ENCODE results near the gene MPZL3. TPM values are rescaled to one million over a fixed set of nuclear protein-coding genes. Genes with fewer than 3 reads are reported as not detected.

Gene MPZL3, protein sequence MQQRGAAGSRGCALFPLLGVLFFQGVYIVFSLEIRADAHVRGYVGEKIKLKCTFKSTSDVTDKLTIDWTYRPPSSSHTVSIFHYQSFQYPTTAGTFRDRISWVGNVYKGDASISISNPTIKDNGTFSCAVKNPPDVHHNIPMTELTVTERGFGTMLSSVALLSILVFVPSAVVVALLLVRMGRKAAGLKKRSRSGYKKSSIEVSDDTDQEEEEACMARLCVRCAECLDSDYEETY
- 0.52 TPM for polyA plus RNA-seq (ENCODE audit: insufficient read length)

DNA sequence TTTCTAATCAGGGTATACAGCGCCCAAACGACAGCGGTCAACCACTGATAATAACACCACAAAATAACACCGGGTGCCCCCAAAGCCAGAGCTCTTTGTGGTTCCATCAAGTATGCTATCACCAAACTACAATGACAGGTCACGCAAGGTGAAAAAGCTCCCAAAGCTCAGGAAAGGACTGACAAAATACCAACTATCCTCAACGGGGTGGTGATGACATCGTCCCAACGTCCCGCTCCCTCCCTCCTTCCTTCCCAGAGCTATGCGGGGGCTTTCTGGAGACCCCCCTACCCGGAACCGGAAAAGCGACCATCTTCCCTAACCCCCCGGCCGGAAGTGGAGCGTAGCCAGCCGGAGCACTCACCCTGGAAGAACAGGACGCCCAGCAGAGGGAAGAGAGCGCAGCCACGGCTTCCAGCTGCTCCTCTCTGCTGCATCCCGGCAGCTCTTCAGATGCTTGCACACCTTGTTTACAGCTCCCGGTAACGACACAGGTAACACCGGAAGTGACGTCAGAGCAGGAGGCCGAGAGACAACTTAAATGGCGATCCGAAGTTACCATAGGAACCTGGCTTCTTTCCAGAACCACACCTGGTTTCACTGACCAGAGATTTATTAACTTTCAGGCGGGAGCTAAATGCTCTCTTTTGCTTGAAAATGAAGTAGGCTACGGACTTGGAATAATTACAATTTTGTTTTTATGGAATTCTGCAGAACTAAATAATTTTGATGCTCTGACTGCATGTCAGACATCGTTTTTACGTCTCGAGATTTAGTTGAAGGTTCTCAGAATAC is at the start of gene MPZL3:
Gene MPZL3 (minus strand): TSS at position 508 of the 795 bp plus-strand sequence. CDS start 71 bp downstream, at position 437.
- DNase-seq = peak; percentile 81

DNA sequence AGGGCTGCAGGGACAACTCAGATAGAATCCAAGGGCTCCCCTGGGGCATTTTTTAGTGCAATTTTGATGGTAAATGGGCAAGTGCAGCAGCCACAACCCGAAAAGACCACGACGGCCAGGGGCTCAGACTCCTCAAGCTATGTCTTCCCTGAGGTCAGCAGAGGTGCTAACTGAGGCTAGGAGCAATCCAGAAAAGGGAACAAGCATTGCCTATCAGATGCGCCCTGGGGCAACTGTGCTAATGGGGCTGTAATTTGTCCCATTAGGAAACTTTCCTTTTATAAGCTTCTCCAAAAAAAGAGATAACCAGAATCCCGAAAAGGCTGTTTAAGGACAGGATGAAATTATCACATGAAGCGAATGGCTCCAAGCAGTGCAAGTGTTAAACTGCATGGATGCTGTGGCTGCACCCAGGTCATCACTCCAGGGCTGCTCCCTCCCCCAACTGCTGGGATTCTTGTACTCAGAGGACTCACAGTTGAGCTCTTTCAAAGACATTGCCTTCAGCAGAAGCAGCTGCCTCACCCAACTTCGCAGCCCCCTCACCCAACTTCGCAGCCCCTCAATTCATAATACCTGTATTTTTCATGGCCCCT is 49.5 kb upstream of the MPZL3 start:
- no peak for DNase-seq

DNA sequence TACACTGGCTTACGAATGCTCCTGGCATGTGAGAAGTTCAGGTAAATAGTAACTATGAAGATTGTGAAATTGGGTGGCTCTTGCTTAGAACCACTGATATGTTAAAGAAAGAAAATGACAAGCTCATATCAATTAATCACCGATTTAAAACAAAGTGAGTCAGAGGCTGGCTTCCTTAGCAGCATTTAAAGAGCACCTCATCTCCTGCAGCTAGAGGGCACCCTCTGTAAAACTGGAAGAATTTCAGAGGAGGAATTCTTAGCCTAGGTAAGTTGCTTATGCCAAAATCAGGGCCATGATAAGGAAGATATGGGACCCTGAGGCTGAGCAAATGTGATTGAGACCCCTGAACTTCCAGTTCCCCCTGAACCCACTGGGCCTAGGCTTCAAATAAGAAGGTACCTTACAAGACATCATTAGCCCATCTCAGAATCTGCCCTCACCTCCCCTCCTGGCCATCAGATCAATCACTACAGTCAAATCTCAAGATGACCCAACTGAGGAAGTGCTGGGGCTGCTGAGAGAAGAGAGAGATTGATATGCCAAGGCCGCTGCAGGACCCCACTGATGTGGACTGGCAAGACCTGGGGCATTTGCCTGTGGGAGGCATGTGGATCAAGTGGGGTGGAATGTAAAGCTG is 43.8 kb upstream of the MPZL3 start:
- no peak for DNase-seq

DNA sequence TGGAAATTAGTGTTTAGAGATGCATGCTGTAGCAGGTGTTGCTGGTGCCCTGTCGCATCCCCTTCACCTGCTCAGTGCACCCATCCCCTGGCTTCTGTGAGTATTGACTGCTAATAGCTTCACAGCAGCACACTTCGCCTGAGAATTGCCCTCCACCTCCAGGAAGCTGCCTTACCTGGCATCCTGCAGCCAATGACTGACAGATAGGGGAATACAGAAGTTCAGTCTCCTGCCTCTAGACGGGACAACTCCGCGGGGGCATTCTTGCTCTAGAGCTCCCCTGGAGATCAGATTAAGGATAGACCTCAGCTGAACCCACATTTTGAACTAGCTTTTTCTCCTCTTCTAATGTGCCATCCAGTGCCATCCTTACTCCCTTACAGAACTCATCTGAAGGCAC is 43.0 kb upstream of the MPZL3 start:
- no peak for DNase-seq

DNA sequence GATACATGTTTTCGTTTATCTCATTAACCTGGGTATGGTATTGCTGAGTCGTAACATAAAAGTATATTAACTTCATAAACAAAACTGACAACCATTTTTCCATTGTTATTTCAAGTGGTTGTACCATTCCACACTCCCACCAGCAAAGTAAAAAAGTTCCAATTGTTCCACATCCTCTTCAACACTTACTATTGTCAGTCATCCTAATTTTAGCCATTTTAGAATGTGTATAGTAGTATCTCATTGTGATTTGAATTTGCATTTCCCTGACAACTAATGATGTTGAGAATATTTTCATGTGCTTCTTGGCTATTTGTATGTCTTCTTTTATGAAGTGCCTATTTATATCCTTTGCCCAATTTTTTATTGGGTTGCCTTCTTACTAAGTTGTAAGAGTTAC is 41.9 kb upstream of the MPZL3 start:
- no peak for DNase-seq

DNA sequence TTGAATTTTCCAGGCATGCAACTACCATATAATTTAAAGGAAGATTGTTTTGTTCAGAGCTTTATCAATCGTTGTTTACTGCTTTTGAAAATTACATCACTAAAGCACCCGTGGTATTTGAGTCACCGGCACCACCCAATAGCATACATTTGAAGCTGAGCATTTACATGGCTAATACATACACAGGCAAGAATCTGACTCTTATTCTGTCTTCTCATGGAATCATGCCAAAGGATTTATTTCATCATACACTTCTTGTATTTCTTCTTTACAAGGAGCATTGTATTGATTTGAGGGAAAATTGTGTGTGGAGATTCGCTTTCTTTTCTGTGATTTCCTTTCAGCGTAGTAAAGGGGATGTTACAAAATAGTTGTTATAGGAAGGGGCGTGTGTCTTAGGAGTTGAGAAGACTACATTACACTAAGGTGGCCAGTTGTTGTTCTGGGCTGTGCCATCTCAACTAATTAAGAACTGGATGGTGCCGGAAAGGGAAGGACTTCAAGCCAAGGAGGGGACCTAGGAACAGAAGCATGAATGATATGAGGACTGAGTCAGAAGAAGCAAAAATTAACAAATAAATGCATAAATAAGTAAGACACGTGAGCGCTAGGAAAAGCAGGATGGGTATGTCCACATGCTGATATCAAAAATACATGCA is 39.4 kb upstream of the MPZL3 start:
- DNase-seq = no peak

DNA sequence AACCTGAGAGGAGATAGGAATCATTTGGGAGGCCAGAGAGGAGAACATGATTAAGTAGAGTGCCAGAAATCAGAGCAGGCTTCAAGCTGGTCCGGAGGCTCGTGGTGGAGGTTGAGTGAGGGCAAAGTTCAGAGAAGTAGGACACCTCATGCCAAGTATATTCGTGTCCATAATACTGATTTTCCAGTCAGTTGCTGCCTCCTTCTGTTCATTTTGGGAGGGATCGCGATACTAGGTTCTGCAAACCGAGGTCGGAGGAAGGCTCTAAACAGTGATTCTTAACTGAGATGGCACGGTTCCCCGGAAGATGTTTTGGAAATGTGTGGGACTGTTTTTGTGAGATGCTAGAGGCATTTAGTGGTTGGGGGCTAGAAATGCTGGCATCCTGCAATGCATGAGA is 38.8 kb upstream of the MPZL3 start:
- DNase-seq = no peak

DNA sequence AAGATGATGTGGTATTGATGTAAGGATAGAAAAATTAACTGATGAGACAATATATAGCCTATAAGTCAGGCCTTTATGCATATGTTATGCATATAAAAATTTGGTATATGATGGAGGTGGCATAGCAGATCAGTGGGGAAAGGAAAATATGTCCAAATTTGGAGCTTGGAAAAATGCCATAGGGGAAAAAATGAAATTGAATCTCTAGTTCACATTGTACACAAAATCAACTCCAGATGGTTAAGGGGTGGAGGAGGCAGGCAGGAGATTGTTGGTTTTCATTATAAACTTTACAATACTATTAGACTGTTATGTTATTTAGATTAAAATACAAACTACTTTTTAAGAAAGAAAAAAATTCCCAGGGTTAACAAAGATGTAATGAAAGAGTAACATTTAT is 37.2 kb upstream of the MPZL3 start:
- no peak for DNase-seq

DNA sequence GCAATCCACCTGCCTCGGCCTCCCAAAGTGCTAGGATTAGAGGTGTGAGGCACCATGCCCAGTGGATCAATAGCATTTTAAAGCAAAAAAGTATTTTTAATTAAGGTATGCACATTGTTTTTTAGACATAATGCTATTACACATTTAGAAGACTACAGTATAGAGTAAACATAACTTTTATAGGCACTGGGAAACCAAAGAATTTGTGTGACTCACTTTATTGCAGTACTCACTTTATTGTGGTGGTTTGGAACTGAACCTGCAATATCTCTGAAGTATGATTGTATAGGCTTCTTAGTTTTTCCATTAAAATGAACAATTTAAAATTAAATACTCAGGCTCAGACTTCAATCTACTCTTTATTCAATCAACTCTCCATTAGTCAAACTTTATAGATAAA is 34.8 kb upstream of the MPZL3 start:
- DNase-seq = no peak

DNA sequence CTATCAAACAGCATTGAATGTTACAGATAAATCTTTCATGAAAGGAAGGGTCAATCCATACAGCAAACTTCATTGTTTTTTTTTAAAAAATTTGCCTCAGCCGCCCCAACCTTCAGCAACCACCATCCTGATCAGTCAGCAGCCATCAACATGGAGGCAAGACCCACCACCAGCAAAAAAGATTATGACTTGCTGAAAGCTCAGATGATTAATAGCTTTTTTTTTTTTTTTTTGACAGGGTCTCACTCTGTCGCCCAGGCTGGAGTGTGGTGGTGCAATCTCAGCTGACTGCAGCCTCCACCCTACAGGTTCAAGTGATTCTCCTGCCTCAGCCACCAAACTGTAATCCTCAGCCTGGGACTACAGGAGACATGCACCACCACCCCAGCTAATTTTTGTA is 34.4 kb upstream of the MPZL3 start:
- DNase-seq = no peak

DNA sequence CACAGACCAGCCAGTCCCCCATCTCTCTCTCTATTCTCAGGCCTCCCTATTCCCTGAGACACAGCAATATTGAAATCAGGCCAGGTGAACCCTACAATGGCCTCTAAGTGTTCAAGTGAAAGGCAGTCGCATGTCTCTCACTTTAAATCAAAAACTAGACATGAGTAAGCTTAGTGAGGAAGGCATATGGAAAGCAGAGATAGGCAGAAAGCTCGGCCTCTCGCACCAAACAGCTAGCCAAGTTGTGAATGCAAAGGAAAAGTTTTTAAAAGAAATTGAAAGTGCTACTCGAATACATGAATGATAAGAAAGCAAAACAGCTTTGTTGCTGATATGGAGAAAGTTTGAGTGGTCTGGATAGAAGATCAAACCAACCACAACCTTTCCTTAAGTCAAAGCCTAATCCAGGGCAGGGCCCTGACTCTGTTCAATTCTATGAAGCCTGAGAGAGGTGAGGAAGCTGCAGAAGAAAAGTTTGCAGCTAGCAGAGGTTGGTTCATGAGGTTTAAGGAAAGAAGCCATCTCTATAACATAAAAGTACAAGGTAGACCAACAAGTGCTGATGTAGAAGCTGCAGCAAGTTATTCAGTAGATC is 31.7 kb upstream of the MPZL3 start:
- no peak for DNase-seq

DNA sequence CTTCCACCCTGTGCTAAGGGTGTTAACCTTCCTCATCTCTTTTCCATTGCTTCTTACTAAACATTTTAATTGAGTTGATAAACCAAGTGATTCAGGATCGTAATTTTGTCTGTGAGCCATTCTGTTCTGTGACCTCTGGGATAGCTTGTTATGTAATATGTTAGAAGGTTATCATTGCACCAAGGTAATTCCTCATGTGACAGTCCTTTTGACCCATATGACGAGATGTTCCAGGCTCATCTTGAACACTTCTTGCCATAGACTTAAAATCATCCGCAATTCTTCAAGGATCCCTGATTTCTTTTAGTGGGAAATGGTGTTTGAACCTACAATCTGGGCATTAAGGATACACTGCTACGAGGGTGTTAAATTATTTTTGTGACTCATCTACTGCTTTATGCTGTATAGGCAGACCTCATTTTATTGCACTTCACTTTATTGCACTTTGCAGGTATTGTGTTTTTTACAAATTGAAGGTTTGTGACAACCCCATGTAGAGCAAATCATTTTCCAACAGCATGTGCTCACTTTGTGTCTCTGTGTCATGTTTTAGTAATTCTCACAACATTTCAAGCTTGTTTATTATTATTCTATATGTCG is 31.0 kb upstream of the MPZL3 start:
- DNase-seq = no peak

DNA sequence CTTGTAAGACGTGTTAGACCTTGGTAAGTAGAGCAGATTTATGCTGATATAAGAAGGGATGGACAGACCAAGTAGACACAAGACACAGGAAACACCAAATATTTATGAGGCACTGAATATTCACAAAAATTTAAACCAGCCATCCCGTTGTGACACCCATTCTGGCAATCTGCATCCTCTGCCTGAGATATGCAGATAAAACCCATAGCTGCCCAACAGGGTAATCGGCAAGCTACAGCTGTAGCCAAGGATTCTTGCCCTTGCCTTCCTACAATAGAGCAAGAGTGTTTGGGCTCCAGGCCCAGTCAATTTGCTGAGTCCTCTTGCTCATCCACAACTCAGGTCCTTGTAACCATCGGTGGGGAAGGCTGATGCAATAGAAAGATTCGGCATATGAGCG is 30.4 kb upstream of the MPZL3 start:
- no peak for DNase-seq

DNA sequence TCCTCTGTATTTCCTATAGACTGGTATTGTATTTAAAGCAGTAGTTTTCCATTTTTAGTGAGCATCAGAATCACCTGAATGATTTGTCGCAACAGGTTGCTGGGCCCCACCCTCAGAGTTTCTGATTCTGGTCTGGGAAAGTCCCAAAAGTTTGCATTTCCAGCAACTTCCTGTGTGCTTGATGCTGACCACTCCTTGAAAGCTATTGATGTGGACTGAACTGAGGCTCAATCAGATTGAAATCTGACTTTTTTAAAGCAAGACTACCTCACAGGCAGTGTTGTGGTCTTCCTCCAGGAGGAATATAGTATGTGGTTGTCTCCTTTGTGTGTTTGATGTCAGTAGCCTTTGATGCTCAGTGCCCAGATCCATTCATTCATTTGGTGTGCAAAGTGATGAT is 29.1 kb upstream of the MPZL3 start:
- no peak for DNase-seq

DNA sequence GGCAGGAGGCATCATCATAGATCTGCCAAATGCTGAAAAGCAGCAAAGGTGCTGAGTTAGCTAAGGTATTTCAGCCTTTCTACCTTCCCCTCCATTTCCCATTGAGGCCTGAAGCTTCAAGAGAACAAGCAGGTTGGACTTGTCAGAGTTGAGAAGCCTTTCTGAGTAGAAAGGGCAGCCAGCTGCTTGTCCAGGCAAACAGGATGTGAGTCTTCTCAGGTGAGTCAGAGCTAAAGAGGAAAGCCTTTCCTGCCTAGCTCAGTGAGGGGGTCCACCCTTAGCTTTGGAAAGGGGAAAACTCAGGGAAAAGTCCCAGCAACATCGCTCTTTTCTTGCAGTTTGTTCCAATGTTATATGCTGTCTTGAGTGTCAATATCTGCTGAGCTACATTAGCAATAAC is 25.1 kb upstream of the MPZL3 start:
- no peak for DNase-seq

DNA sequence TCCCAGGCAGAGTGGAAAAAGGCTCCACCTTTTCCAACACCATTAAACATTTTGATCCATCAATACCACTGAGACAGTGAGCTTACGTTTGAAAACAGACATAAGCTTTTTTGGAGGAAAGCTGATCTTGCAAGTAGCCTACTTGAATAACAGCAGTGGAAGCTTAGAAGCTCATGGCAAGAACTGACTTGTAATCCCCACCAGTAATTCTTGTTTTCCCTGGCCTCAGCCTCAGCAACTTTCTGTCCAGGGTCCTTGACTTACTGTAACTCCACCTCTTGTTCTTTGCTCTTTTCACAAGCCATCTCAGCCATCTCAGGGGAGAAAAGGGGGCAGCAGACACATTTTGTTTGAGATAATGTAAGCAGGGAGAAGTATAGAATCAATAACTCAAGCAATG is 24.3 kb upstream of the MPZL3 start:
- DNase-seq = no peak

DNA sequence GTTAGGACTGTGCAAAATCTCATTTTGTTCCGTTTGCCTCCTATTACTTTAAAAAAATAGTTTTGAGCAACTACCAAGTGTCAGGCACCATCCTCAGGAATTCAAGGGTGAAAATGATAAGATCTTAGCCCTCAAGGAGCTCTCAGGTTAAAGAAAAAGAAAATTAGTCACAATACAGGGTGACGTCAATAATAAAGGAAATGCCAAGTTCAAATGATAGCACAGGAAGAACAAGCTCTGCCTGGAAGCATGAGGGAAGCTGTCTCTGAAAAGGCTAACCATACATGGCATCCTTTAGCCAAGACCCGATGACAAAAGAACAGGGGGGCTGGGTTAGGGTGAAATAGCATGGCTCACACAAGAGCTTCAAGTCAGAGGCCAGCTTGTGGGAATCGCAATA is 23.0 kb upstream of the MPZL3 start:
- no peak for DNase-seq

DNA sequence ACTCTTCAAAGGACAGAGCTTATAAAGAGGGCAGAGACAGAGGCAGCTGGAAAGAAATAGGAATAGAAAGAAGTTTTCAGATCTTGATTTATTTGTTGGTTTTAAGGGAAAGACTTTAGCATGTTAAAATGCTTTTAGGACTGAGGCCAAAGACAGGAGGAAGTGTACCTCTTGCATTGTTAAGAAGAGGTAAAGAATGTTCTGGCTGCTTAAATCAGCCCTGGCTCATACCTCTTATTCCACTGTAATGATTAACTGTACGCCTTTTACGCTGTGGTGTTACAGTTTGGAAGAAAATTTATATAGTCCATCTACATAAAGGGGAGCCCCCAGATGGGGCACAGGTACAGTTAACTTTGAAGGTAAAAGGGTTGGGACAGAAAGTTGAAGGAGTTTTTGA is 22.0 kb upstream of the MPZL3 start:
- no peak for DNase-seq

DNA sequence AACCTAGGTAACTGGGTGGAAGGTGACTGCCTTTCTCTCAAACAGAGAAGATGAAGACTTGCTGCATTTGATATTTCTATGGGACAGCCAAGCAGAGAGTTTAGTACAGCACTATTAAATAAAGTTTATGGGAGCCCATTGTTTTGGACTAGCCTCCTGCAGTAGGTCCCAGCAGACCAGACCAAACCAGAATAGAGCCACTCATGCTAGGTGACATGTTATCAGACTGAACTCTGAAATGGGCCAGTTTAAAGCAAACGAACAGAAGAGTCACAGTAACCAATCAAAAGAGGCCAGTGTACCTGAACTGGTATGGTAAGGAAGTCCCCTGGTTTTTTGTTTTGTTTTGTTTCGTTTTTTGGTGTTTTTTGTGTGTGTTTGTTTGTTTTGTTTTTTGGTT is 19.8 kb upstream of the MPZL3 start:
- no peak for DNase-seq

DNA sequence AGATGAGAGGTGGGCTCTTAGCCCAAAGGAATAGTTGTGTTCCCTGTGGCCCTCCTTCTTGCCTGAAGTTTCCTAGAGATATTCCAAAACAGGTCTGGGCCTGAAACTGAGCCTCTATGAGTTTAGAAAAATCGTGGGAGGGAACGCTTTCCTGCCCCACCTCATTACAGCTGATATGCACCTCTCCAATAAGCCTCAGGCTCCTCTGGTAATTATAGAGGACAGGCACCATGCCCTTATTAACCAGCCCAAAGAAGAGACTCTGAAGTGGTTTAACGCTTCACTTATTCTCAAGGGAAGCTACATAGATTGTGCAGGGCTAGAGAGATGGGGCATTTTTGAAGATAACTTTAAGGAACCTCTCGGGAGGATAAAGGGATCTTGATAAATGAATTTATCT is 15.3 kb upstream of the MPZL3 start:
- DNase-seq = no peak

DNA sequence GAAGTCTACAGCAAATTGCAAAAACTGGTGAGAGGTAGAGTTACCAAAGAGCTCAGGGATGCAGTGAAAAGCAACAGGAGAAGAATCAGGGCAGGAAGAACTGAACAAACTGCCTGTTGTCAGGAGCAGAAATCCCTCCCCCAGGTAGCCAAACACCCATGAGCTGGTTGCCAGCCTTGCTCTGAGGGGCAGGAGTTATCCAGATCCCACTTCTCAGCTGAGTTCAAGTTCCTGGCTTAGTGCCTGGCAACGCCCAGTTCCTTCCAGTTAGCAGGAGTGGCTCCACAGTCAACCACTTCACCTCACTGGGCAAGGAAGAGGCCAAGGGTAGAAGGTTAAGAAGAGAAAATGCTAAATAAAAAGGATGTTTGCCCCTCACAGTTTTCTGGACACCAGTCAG is 13.8 kb upstream of the MPZL3 start:
- no peak for DNase-seq
